SH-SY5Y (cell line): Measurements from ENCODE around the gene TMEM167A.
A peak's percentile ranks its signal among the peaks of the same experiment; 100 is the strongest.

Experiments used
- GATA2 ChIP-seq: IDR thresholded peaks from 2 replicates; pipeline ENCODE4 v1.6.1; 2011; ENCODE audit warnings: mild to moderate bottlenecking, low read depth, low read length
- GATA3 ChIP-seq: IDR thresholded peaks from 2 replicates; pipeline ENCODE4 v1.6.1; 2011; ENCODE audit warnings: low read depth, mild to moderate bottlenecking, low read length, moderate library complexity

Gene TMEM167A

GRCh38 chr5:83059341-83059740 is 17.9 kb downstream of the TMEM167A start:
- TF ChIP-seq GATA3 (no peak), GATA2 (no peak)

GRCh38 chr5:83058726-83059125 is 18.5 kb downstream of the TMEM167A start:
- TF ChIP-seq GATA2 (0 out of 2 replicates have a peak, but pooled peaks have one; percentile 8), GATA3 (peak; percentile 64)

- TF ChIP-seq GATA3 (no peak), GATA2 (no peak)
Observed at GRCh38 chr5:83055166-83055565, 22.0 kb downstream of the TMEM167A start.

GRCh38 chr5:83050723-83051340 is 26.4 kb downstream of the TMEM167A start:
- TF ChIP-seq GATA2 (no peak), GATA3 (no peak)

GRCh38 chr5:83049370-83049885 is 27.8 kb downstream of the TMEM167A start:
- TF ChIP-seq GATA2 (no peak), GATA3 (no peak)

- no peak for TF ChIP-seq GATA2
- TF ChIP-seq GATA3 = no peak
Observed at GRCh38 chr5:83048811-83049210, 28.4 kb downstream of the TMEM167A start.

GRCh38 chr5:83048277-83048676 is 28.9 kb downstream of the TMEM167A start:
- TF ChIP-seq GATA2 = no peak

- no peak for TF ChIP-seq GATA3
- 0 out of 2 replicates have a peak, but pooled peaks have one; percentile 4 for TF ChIP-seq GATA2
Observed at GRCh38 chr5:83044926-83045325, 32.3 kb downstream of the TMEM167A start.

- TF ChIP-seq GATA3 (no peak), GATA2 (no peak)
Observed at GRCh38 chr5:83042507-83042906, 34.7 kb downstream of the TMEM167A start.

- TF ChIP-seq GATA3 (no peak), GATA2 (no peak)
Observed at GRCh38 chr5:83038924-83039323, 38.3 kb downstream of the TMEM167A start.

- no peak for TF ChIP-seq GATA2
- TF ChIP-seq GATA3 = no peak
Observed at GRCh38 chr5:83036991-83037575, 40.1 kb downstream of the TMEM167A start.

GRCh38 chr5:83035373-83036100 is 41.7 kb downstream of the TMEM167A start:
- TF ChIP-seq GATA3 (no peak), GATA2 (no peak; the same call in 1 of the 2 replicates)

- TF ChIP-seq GATA3 (0 out of 2 replicates have a peak, but pooled peaks have one; percentile 32), GATA2 (0 out of 2 replicates have a peak, but pooled peaks have one; percentile 31)
Observed at GRCh38 chr5:83034528-83035207, 42.5 kb downstream of the TMEM167A start.

GRCh38 chr5:83034036-83034435 is 43.2 kb downstream of the TMEM167A start:
- TF ChIP-seq GATA3 (no peak), GATA2 (no peak)

- TF ChIP-seq GATA2 (no peak), GATA3 (no peak)
Observed at GRCh38 chr5:83031381-83031780, 45.8 kb downstream of the TMEM167A start.
